CD4-positive, alpha-beta T cell treated with Interleukin-4 for 1 hour (primary cell): ENCODE results near the gene MRPS15.
A peak's percentile ranks its signal among the peaks of the same experiment; 100 is the strongest.

ENCODE experiments used
- DNase-seq, 2 donors: peaks; one replicate each; pipeline ENCODE4 v3.0.0-alpha.2; 2020 to 2022

The MRPS15 gene

DNA sequence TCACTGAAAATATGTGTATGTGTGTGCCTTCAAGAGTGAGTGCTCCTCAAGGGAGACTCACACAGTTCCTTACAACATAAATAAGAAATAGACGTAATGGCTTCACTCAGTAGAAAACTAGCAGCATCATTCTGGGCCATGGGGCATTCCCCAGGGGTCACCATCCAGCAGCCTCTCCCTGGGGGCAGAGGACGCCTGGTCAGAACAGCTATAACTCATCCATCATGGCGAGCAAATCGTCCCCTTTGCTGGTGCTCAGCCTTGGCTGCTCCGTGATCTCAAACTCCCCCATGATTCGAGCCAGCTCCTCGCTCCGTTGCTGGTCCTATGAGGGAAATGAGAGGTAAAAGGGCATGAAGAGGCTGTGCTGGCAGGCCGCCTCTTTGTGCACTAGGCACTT is 46.3 kb downstream of the MRPS15 start:
- DNase-seq = no peak

DNA sequence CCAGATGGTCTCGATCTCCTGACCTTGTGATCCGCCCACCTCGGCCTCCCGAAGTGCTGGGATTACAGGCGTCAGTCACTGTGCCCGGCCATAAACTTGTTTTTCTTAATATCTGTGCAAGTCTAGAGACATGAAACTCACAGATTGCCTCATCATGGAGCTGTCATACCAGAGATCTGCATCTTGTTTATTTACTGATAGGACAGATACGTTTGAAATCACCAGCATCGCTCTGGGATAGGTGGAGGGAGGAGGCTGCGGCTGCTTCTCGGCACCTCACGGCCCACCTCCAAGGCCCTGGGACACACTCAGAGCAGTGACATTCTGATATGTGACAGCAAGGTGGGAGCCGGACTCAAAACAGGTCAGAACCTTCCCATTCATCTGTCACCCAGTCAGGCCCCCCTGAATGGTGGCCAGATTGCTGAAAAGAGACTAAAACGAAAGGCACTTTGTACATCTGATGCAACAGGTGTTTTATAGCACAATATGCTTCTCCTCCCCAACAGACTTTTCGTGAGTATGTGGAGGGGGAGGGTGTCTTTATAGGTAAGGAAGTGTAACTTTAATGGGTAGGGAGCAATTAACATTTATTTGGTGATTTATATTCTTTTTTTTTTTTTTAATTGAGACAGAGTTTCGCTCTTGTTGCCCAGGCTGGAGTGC is 48.4 kb downstream of the MRPS15 start:
- no peak for DNase-seq

DNA sequence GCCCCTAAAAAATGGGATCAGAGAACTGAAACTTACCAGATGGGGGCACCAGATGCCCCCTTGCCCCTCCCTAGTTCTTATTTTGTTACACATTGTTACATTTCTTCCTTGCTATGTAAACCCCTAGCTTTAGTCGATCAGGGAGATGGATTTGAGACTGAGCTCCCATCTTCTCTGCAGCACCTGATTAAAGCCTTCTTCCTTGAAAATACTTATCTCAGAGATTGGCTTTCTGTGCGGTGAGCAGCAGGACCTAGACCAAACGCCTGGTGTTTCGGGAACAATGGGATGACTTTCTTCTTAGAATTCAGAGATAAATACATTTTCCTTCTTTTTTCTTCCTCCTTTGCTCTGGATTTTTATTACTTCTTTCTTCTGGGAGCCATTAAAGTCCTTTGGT is 49.8 kb downstream of the MRPS15 start:
- no peak for DNase-seq

DNA sequence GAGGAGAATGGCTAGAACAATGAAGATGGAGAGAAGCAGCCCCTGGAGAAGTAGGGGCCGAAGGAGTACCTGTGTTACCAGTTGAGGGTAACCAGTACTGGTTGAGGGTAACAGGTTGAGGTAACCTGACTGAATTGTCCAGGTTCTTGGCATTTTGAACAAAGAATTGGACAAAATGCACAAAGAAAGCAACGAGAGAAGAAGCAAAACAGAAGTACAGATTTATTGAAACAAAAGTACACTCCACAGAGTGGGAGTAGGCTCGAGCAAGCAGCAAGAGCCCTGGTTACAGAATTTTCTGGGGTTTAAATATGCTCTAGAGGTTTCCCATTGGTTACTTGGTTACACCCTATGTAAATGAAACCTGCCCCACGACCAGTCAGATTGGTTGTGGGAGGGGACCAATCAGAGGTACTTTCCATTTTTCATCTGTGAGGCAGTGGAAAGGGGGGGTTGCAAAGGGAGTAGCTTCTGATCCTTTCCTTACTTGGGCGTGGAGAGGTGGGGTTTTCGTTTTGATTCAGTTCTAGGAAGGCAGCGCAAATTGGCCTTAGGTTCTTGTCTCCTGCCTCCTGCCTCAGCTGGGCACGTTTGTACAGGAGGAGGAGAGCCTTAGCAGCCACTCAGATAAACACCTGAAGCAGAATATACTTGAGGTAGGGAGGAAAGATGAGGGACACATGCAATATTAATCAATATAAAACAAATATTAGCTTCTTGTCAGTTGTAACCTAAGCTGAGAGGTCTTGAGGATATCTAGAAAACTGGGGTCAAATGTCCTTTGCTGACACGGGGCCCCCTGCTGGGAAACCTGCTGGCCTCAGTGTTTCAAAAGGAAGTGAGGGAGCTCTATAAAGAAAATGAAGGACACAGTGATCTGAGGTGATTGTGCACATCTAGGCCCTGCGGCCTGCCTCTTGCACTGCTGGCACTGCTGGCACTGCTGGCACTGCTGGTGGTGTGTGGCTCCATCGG is 52.2 kb downstream of the MRPS15 start:
- DNase-seq = peak; percentile 42 to 65

DNA sequence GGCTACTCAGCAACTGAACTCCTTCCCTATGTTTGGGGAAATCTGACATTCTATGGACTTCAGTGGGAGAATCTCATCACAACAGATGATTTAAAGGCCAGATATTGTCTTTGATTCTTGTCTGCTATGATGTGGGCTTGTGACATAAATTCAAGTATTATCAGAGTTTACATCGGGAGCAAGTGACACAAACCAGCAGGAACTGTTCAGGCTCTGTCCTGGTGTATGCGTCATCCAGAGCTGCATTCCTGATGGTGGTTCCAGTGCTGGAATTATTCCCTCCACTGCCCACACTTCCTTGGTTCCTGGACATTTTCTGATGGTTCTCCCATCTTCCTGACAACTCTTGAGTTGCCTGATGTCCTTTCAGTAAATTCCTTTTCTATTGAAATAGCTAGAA is 55.7 kb downstream of the MRPS15 start:
- DNase-seq = no peak

DNA sequence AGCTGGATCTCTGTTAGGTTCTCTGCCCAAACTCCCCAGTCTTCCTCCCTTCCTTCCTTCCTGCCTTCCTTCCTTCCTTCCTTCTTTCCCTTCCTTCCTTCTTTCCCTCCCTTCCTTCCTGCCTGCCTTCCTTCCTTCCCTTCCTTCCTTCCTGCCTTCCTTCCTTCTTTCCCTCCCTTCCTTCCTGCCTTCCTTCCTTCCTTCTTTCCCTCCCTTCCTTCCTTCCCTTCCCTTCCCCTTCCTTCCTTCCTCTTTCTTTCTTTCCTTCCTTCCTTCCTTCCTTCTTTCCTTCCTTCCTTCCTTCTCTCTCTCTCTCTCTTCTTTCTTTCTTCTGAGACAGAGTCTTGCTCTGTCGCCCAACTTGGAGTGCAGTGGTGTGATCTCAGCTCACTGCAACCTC is 57.7 kb downstream of the MRPS15 start:
- no peak for DNase-seq
